ENCODE data around the gene RFLNA. TPM values are rescaled to one million over a fixed set of nuclear protein-coding genes. Genes with fewer than 3 reads are reported as not detected.

RFLNA gene
- total and polyA plus RNA-seq, 2 of the 13 experiments (the other 11 are each of a cell fraction or from before 2014, with no cell fraction given), result not detected

DNA sequence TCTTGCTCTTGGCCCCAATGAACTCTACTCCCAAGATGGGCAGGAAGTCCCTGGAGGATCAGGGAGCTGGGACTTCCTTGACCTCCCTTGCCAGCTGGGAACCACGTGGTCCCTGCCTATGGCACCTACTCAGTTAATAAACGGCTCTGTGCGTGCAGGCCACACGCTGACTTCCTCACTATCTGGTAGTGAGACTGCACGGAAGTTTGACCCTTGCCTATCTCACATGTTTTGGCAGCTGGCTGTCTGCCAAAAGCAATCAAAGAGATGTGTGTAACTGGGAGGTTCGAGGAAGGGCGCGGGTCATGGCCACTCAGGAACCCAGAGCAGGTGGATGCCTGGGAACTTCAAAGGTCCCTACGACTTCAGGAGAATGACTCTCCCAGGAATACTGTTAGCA is 57.9 kb downstream of the RFLNA start (continued):
- TF ChIP-seq, protein P1, sequence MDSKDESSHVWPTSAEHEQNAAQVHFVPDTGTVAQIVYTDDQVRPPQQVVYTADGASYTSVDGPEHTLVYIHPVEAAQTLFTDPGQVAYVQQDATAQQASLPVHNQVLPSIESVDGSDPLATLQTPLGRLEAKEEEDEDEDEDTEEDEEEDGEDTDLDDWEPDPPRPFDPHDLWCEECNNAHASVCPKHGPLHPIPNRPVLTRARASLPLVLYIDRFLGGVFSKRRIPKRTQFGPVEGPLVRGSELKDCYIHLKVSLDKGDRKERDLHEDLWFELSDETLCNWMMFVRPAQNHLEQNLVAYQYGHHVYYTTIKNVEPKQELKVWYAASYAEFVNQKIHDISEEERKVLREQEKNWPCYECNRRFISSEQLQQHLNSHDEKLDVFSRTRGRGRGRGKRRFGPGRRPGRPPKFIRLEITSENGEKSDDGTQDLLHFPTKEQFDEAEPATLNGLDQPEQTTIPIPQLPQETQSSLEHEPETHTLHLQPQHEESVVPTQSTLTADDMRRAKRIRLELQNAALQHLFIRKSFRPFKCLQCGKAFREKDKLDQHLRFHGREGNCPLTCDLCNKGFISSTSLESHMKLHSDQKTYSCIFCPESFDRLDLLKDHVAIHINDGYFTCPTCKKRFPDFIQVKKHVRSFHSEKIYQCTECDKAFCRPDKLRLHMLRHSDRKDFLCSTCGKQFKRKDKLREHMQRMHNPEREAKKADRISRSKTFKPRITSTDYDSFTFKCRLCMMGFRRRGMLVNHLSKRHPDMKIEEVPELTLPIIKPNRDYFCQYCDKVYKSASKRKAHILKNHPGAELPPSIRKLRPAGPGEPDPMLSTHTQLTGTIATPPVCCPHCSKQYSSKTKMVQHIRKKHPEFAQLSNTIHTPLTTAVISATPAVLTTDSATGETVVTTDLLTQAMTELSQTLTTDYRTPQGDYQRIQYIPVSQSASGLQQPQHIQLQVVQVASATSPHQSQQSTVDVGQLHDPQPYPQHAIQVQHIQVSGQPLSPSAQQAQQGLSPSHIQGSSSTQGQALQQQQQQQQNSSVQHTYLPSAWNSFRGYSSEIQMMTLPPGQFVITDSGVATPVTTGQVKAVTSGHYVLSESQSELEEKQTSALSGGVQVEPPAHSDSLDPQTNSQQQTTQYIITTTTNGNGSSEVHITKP (CRISPR knock-in tag; IDR thresholded peaks at IDR 0.05; ENCODE audit: low read depth), result no peak
- TF ChIP-seq CAMTA2 (CRISPR knock-in tag; IDR thresholded peaks at IDR 0.05; ENCODE audit: borderline replicate concordance) (no peak), ZSCAN20 (CRISPR knock-in tag; IDR thresholded peaks at IDR 0.05; ENCODE audit: borderline replicate concordance) (no peak), RXRA (CRISPR knock-in tag; IDR thresholded peaks at IDR 0.05) (peak; percentile 89), ARNTL (CRISPR knock-in tag; IDR thresholded peaks at IDR 0.05) (peak; percentile 43; the same call in 1 of the 2 replicates), HNRNPLL (IDR thresholded peaks at IDR 0.05; ENCODE audit: low read depth, low read length, poor library complexity, severe bottlenecking) (no peak), SSRP1 (CRISPR knock-in tag; IDR thresholded peaks at IDR 0.05) (no peak; the same call in 1 of the 2 replicates), CCAR2 (optimal IDR thresholded peaks at IDR 0.05; ENCODE audit: low read depth, low read length) (no peak), KDM5A (IDR thresholded peaks at IDR 0.05; ENCODE audit: borderline replicate concordance, low read length) (no peak), RORA (CRISPR knock-in tag; IDR thresholded peaks at IDR 0.05) (no peak), ZNF768 (CRISPR knock-in tag; IDR thresholded peaks at IDR 0.05) (no peak), PHF8 (CRISPR knock-in tag; IDR thresholded peaks at IDR 0.05) (peak; percentile 38; the same call in 1 of the 2 replicates), ZNF570 (CRISPR knock-in tag; IDR thresholded peaks at IDR 0.05; ENCODE audit: borderline replicate concordance) (no peak), RFX5 (IDR thresholded peaks at IDR 0.05; ENCODE audit: low read depth, low read length) (no peak), TCF7 (IDR thresholded peaks at IDR 0.05; ENCODE audit: low read depth) (peak; percentile 62), ZKSCAN8 (CRISPR knock-in tag; IDR thresholded peaks at IDR 0.05; ENCODE audit: borderline replicate concordance) (peak; percentile 28; the same call in 1 of the 2 replicates), PAF1 (CRISPR knock-in tag; IDR thresholded peaks at IDR 0.05) (no peak), SNAI1 (CRISPR knock-in tag; IDR thresholded peaks at IDR 0.05; ENCODE audit: borderline replicate concordance) (0 out of 2 replicates have a peak, but pooled peaks have one; percentile 78)
- TF ChIP-seq, protein P2, sequence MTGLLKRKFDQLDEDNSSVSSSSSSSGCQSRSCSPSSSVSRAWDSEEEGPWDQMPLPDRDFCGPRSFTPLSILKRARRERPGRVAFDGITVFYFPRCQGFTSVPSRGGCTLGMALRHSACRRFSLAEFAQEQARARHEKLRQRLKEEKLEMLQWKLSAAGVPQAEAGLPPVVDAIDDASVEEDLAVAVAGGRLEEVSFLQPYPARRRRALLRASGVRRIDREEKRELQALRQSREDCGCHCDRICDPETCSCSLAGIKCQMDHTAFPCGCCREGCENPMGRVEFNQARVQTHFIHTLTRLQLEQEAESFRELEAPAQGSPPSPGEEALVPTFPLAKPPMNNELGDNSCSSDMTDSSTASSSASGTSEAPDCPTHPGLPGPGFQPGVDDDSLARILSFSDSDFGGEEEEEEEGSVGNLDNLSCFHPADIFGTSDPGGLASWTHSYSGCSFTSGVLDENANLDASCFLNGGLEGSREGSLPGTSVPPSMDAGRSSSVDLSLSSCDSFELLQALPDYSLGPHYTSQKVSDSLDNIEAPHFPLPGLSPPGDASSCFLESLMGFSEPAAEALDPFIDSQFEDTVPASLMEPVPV (CRISPR knock-in tag; IDR thresholded peaks at IDR 0.05), result no peak
- TF ChIP-seq, protein P3, sequence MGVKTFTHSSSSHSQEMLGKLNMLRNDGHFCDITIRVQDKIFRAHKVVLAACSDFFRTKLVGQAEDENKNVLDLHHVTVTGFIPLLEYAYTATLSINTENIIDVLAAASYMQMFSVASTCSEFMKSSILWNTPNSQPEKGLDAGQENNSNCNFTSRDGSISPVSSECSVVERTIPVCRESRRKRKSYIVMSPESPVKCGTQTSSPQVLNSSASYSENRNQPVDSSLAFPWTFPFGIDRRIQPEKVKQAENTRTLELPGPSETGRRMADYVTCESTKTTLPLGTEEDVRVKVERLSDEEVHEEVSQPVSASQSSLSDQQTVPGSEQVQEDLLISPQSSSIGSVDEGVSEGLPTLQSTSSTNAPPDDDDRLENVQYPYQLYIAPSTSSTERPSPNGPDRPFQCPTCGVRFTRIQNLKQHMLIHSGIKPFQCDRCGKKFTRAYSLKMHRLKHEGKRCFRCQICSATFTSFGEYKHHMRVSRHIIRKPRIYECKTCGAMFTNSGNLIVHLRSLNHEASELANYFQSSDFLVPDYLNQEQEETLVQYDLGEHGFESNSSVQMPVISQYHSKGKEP (CRISPR knock-in tag; IDR thresholded peaks at IDR 0.05), result no peak
- TF ChIP-seq, protein P4, sequence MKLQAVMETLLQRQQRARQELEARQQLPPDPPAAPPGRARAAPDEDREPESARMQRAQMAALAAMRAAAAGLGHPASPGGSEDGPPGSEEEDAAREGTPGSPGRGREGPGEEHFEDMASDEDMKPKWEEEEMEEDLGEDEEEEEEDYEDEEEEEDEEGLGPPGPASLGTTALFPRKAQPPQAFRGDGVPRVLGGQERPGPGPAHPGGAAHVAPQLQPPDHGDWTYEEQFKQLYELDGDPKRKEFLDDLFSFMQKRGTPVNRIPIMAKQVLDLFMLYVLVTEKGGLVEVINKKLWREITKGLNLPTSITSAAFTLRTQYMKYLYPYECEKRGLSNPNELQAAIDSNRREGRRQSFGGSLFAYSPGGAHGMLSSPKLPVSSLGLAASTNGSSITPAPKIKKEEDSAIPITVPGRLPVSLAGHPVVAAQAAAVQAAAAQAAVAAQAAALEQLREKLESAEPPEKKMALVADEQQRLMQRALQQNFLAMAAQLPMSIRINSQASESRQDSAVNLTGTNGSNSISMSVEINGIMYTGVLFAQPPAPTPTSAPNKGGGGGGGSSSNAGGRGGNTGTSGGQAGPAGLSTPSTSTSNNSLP (IDR thresholded peaks at IDR 0.05; ENCODE audit: low read depth, low read length), result no peak
- TF ChIP-seq, protein P5, sequence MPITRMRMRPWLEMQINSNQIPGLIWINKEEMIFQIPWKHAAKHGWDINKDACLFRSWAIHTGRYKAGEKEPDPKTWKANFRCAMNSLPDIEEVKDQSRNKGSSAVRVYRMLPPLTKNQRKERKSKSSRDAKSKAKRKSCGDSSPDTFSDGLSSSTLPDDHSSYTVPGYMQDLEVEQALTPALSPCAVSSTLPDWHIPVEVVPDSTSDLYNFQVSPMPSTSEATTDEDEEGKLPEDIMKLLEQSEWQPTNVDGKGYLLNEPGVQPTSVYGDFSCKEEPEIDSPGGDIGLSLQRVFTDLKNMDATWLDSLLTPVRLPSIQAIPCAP (CRISPR knock-in tag; IDR thresholded peaks at IDR 0.05; ENCODE audit: low read depth), result no peak
